A549 (cell line): ENCODE data around the gene NCAPD3.
A peak's percentile ranks its signal among the peaks of the same experiment; 100 is the strongest.

Source experiments
- BHLHE40 ChIP-seq: IDR thresholded peaks from 2 replicates; pipeline ENCODE4 v1.6.1; 2012; ENCODE audit warnings: low read depth, low read length, inconsistent platforms
- CBX8 ChIP-seq: fragments of 200-600 bp; sonication (generic); IDR thresholded peaks from 2 replicates; pipeline ENCODE4 v1.6.1; 2016
- CTCF ChIP-seq: fragments of >200 bp; sonication (Bioruptor Twin); formaldehyde crosslinking; IDR thresholded peaks from 3 replicates; pipeline ENCODE4 v1.5.1; 2016
- ESRRA ChIP-seq: fragments of 150-350 bp; IDR thresholded peaks from 2 replicates; pipeline ENCODE4 v1.6.1; 2014; ENCODE audit warnings: mild to moderate bottlenecking, low read length, borderline replicate concordance
- HDAC2 ChIP-seq: fragments of 200-600 bp; sonication (generic); IDR thresholded peaks from 2 replicates; pipeline ENCODE4 v1.6.1; 2016
- MAX ChIP-seq: IDR thresholded peaks from 2 replicates; pipeline ENCODE4 v1.6.1; 2012
- RCOR1 ChIP-seq: fragments of 150-350 bp; IDR thresholded peaks from 2 replicates; pipeline ENCODE4 v1.6.1; 2014; ENCODE audit warnings: antibody characterized with exemption, low read length, low read depth
- USF2 ChIP-seq: fragments of 450-650 bp; IDR thresholded peaks from 2 replicates; pipeline ENCODE4 v1.6.1; 2014; ENCODE audit warnings: antibody characterized with exemption

GRCh38 chr11:134125507-134125906 is 98.3 kb downstream of the NCAPD3 start:
- TF ChIP-seq CTCF (no peak), ESRRA (no peak), RCOR1 (no peak), USF2 (no peak), HDAC2 (no peak), BHLHE40 (no peak), CBX8 (0 out of 2 replicates have a peak, but pooled peaks have one; percentile 51), MAX (no peak)
